Smooth muscle cell of the brain vasculature (primary cell): ENCODE measurements around the gene CDK16.

Experiments used
- DNase-seq: peaks from one replicate; pipeline ENCODE4 v3.0.0-alpha.2; 2012; ENCODE audit warnings: low read depth, low spot score

Gene CDK16

GRCh38 chrX:47218280-47218919 is at the start of gene CDK16:
TSS of gene CDK16 (plus strand) at chrX:47218681. CDS start at chrX:47223558, 4,877 bp downstream.
- peak; percentile 63 for DNase-seq

- DNase-seq = no peak
Observed at GRCh38 chrX:47169273-47169672, 49.2 kb upstream of the CDK16 start.

DNA sequence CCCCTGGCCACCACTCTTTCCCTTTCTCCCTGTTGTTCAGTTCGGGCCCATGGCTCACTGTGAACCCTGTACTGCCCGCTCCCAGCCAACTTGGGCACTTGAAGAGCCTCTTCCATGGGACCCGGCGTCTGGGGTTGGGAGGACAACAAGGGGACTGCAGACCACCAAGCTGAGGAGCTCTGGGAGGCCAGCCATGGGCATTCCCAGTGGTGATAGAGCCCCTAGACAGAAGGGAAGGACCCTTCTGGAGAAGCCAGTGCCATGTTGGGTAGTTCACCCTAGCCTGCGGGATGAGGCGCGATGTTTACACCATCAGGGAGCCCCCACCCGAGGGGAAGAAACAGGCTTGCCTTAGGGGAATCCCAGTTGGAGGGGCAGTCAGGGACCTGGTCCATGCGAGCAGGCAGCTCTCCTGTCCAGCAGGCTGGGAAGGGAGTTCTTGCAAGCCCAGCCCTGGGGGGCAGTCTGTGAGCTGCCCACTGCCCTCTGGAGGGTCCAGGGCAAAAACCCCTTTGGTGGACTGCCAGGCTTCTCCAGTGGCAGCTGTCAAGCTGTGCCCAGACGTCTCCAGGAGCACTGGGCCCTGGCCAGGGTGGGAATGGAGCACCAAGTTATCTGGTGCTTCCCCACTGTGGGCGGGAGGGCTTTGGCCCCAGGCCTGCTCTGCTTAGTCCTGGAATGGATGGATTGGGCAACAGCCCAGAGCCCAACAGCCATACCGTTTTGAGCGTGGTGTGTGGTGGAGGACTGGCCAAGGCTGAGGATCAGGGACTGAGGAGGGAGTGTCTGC is 48.6 kb upstream of the CDK16 start:
- DNase-seq = no peak

DNA sequence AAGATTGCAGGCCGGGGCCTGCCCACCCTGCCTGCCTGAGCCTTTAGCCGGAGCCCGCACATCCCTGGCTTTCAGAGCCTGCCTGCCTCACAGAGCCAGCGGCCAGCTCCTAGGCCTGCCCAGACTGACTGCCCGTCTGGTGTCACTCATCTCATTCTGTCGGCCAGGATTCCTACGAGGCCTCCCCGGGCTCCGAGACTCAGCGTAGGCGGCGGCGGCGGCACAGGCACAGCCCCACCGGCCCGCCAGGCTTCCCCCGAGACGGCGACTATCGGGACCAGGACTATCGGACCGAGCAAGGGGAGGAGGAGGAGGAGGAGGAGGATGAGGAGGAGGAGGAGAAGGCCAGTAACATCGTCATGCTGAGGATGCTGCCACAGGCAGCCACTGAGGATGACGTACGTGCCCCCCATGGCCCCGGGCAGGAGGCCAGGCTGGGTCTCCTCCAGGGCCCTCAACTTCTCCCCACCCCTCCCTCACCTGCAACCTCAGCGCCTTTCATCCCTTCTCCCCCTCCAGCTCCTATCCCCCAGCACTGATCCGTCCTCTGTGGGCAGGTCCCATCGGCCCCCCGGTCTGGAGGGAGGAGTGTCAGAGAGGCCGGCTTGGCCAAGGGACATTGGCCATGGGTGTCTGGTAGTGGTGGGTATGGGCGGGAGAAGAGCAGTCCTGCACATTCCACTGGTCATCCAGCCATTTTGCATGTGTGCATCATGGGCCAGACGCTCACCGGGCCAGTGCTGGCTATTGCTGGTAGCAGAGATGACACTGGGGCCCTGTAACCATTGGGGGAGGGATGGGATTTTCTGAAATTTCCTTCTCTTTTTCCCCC is 47.4 kb upstream of the CDK16 start:
- no peak for DNase-seq

GRCh38 chrX:47171996-47172395 is 46.5 kb upstream of the CDK16 start:
- DNase-seq = no peak

- DNase-seq = no peak
Observed at GRCh38 chrX:47172549-47172948, 45.9 kb upstream of the CDK16 start.

DNA sequence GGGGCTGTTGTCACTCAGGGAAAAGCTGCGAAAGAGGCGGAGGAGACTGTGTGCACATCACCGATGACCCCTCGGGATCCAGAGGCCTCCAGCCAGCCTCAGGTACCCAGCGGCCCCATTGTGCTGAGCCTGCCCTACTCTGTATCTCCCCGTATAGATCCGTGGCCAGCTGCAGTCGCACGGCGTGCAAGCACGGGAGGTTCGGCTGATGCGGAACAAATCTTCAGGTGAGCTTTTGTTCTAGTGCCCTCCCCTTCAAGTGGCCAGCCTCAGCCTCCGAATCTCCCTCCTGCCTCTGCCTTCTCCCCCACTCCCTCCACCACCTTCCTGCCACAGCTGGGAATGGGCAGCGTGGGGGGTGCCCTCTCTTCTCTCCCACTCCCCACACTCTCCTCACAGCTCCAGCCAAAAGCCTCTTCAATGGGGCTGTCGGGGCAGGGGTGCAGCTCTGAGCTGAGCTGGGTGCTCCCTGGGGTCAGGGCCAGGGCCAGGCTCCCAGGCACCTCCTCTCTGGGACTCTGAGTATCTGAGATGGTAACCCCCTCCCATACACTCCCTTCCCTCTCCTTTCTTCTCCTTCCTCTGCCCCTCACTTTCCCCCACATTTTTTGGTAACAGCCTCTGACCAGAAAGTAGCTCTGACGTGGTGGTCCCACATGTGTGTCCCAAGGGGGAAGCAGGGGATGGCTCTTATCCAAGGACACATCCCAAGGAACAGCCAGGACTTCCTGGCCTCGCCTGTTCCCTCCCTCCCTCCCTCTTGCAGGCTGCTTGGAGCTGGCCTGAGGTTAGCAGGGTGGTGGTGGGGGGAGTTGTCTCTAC is 45.3 kb upstream of the CDK16 start:
- no peak for DNase-seq

- DNase-seq = no peak
Observed at GRCh38 chrX:47174376-47174775, 44.1 kb upstream of the CDK16 start.

DNA sequence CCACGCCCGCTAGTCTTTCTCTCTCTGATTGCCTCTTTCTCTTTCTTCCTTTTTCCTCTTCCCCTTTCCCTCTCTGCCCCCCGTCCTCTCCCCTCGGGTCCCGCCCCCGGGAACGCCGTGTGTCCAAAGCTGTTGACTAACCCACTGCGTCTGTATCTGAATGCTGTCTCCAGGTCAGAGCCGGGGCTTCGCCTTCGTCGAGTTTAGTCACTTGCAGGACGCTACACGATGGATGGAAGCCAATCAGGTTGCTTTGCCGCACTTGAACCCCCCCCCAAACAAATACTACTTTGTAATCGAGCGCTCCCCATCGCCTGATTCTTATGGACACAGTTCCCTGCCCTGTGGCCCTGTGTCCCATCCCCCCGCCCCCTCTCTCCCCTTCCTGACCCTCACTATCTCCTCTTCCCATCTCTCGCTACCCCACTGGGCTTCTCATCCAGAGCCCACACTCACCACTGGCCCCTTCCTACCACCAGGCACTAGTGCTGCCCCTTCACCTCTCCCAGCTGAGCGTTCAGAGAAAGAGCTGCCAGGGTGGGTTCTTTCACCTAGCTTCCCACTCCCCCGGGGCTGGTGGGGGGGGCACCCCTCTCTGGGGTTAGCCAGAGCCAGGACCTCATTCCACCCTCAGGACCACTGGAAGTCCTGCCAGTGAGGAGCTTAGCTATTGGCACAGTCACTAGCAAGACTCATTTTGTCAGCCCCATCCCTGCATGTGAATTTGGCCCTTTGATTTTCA is 43.5 kb upstream of the CDK16 start:
- no peak for DNase-seq

GRCh38 chrX:47175588-47175980 is 42.9 kb upstream of the CDK16 start:
- DNase-seq = no peak

GRCh38 chrX:47176101-47176740 is 42.3 kb upstream of the CDK16 start:
- no peak for DNase-seq

- no peak for DNase-seq
Observed at GRCh38 chrX:47177079-47177478, 41.4 kb upstream of the CDK16 start.

GRCh38 chrX:47178337-47178736 is 40.1 kb upstream of the CDK16 start:
- no peak for DNase-seq

GRCh38 chrX:47179221-47179927 is 39.1 kb upstream of the CDK16 start:
- DNase-seq = no peak

- no peak for DNase-seq
Observed at GRCh38 chrX:47179928-47180255, 38.6 kb upstream of the CDK16 start.

GRCh38 chrX:47180346-47180745 is 38.1 kb upstream of the CDK16 start:
- no peak for DNase-seq

GRCh38 chrX:47181301-47181700 is 37.2 kb upstream of the CDK16 start:
- DNase-seq = no peak

- DNase-seq = no peak
Observed at GRCh38 chrX:47182106-47182700, 36.3 kb upstream of the CDK16 start.

DNA sequence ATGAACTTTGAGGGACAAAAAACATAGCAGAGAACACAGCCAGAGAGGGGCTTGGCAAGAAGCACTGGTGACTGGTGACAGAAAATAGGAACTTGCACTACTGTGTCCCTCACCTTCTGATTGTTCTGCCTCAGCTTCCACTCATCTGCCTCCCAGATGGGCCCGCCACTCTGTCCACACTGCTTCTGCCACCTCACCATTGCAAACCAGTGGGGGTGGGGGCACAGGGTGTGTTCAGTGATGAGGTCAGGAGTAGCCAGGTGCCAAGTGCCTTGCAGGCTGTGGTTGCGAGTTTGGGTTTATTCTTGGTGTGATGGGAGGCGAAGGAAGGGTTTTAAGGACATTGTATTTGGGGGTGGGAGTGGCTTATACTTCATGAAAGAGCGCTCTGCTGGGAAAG is 34.0 kb upstream of the CDK16 start:
- no peak for DNase-seq
